A673 (cell line): ENCODE measurements around the gene SSTR5. TPM values are rescaled to one million over a fixed set of nuclear protein-coding genes. Genes with fewer than 3 reads are reported as not detected.

Experiments used
- BruUV-seq: library from RNA; stranded (reverse); fragments of 400-500 nt; replicated peaks from 2 replicates; lab custom pipeline; 2021; lab: Mats Ljungman, UMichigan
- CTCF ChIA-PET: fragments of 300-600 bp; sonication (Branson Sonifier 250); formaldehyde crosslinking; loops from one replicate; lab custom pipeline; 2022; ENCODE audit warnings: antibody characterized with exemption; lab: Charles Lee
- POLR2A ChIA-PET: fragments of 300-600 bp; sonication (Branson Sonifier 250); formaldehyde crosslinking; loops from one replicate; lab custom pipeline; 2022; ENCODE audit warnings: antibody characterized with exemption; ENCODE audit not compliant: low non-redundant PET; lab: Charles Lee
- DNase-seq: peaks from one replicate; pipeline ENCODE4 v3.0.0-alpha.2; 2015; ENCODE audit warnings: low spot score
- H3K27ac ChIP-seq: fragments of 200-600 bp; sonication (generic); 2 replicates; pipeline ENCODE4 v1.5.1; 2016; ENCODE audit warnings: mixed run types, low read depth, mild to moderate bottlenecking, mixed read lengths, antibody characterized with exemption, low read length; ENCODE audit not compliant: poor library complexity, severe bottlenecking
- H3K27me3 ChIP-seq: fragments of 200-600 bp; sonication (generic); replicated peaks from 2 replicates; pipeline ENCODE4 v1.6.1; 2017; ENCODE audit warnings: mixed run types, low read depth, mild to moderate bottlenecking, mixed read lengths, antibody characterized with exemption, low read length; ENCODE audit not compliant: insufficient read depth, poor library complexity
- H3K36me3 ChIP-seq: fragments of 200-600 bp; sonication (generic); 2 replicates; pipeline ENCODE4 v1.6.1; 2016; ENCODE audit warnings: mixed run types, mild to moderate bottlenecking, mixed read lengths, antibody characterized with exemption, low read length; ENCODE audit not compliant: insufficient read depth, poor library complexity, severe bottlenecking
- H3K4me1 ChIP-seq: fragments of 200-600 bp; sonication (generic); 2 replicates; pipeline ENCODE4 v1.6.1; 2017; ENCODE audit warnings: mixed run types, mild to moderate bottlenecking, mixed read lengths, antibody characterized with exemption, low read length; ENCODE audit not compliant: insufficient read depth, poor library complexity, severe bottlenecking
- H3K4me3 ChIP-seq: fragments of 200-600 bp; sonication (generic); 2 replicates; pipeline ENCODE4 v1.5.1; 2016; ENCODE audit warnings: low read depth, mixed run types, mild to moderate bottlenecking, mixed read lengths, low read length; ENCODE audit not compliant: poor library complexity, severe bottlenecking
- H3K9me3 ChIP-seq: fragments of 200-600 bp; sonication (generic); 2 replicates; pipeline ENCODE4 v1.6.1; 2016; ENCODE audit warnings: mixed run types, low read depth, mild to moderate bottlenecking, mixed read lengths, antibody characterized with exemption, low read length; ENCODE audit not compliant: poor library complexity, severe bottlenecking
- CTCF ChIP-seq: fragments of 300-800, 200-600 bp; sonication (generic); conservative IDR thresholded peaks from 2 replicates; pipeline ENCODE4 v1.5.1; 2017; ENCODE audit warnings: low read depth, mild to moderate bottlenecking, antibody characterized with exemption, low read length, moderate library complexity, mixed read lengths
- EZH2 ChIP-seq: fragments of 200-600 bp; sonication (generic); IDR thresholded peaks from 2 replicates; pipeline ENCODE4 v1.6.1; 2017; ENCODE audit warnings: borderline replicate concordance, low read depth, mild to moderate bottlenecking, mixed read lengths, antibody characterized with exemption, low read length; ENCODE audit not compliant: poor library complexity, severe bottlenecking
- intact Hi-C: fragments of 100-400 bp; cut with micrococcal nuclease; formaldehyde crosslinking; loops from one replicate; pipeline ENCODE4 v1.10.0; 2022; ENCODE audit not compliant: unreplicated experiment
- total RNA-seq: library from RNA; stranded (reverse); gene quantifications from 2 replicates; pipeline ENCODE4 v1.2.3, GENCODE V29; 2021

SSTR5 gene
- total RNA-seq, 1 experiment from 2014 or later = not detected

DNA sequence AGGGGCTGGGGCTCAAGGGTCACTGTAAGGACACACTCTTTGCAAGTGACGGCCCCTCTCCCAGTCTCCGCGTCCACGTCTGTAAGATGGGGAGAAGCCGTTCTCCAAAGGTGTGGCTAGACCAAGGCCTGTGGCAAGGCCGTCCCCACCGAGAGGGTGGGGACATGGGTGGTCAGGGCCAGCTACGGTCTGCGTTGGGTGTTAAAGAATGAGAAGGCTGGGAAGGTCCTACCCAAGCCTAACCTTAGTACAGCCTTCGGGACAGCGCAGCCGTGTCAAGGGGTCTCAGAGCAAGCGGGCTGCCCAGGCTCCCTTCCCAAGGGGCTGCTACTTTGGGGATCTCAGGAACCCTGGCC, 21.6 kb downstream of the SSTR5 start:
- no peak for DNase-seq
- no peak overlapping the region for H3K4me3 ChIP-seq
- H3K4me1 ChIP-seq = no peaks in the 10 kb centered on the region
- CTCF ChIA-PET = no interaction called here
- no peaks in the 10 kb centered on the region for H3K9me3 ChIP-seq
- no TSS peak for BruUV-seq
- H3K27ac ChIP-seq = no peak overlapping the region
- TF ChIP-seq CTCF (no peak), EZH2 (no peak)
- H3K36me3 ChIP-seq = no peaks in the 10 kb centered on the region
- no peaks in the 10 kb centered on the region for H3K27me3 ChIP-seq
- intact Hi-C loops = no loop called here
- POLR2A ChIA-PET = no interaction called here

- BruUV-seq = no TSS peak
- intact Hi-C loops = loop anchor here (5.0 kb wide), 2 partner anchors 38 to 283 kb away; no protein-coding TSS in a partner anchor
- Histone ChIP-seq H3K27me3 (no peaks in the 10 kb centered on the region), H3K4me1 (no peaks in the 10 kb centered on the region), H3K27ac (no peak overlapping the region), H3K4me3 (no peak overlapping the region), H3K9me3 (no peaks in the 10 kb centered on the region), H3K36me3 (no peaks in the 10 kb centered on the region)
- POLR2A ChIA-PET = no interaction called here
- CTCF ChIA-PET = no interaction called here
- DNase-seq = no peak
- no peak for TF ChIP-seq EZH2
- TF ChIP-seq CTCF = no peak
Observed at GRCh38 chr16:1094601-1095449, 22.3 kb downstream of the SSTR5 start.

DNA sequence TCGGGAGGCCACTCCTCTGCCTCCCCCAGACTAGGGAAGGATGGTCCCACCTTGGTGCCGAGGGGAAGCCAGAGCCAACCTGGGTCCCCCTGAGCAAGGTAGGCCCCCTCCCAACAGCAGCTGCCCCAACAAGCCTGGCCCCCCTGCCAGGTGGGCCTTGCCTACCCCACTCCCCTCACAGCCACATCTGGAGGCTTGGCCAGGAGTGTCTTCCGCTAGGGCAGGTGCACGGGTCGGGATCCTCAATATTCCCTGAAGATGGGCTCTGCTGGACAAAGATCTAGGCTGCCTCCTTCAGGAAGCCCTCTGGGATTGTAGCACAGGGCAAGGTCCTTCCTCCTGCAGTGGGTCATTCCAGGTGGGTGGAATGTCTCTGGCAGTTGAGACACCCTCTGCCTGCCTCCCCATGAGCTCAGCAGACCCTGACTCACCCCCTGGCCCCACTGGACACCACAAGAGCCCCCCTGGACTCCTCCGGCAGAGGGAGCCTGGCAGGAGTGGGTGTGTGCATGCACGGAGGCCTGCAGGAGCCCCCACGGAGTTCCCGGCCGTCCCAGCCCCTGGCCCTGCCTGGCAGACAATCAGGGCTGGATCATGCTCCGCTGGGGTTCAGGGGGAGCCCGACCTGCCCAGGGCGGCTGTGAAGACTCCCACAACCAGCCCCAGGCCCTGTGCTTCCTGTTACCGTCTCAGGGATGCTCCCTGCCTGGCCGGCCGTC, 23.1 kb downstream of the SSTR5 start:
- Histone ChIP-seq H3K9me3 (no peaks in the 10 kb centered on the region), H3K27me3 (no peaks in the 10 kb centered on the region), H3K36me3 (no peaks in the 10 kb centered on the region), H3K4me1 (no peaks in the 10 kb centered on the region), H3K27ac (no peak overlapping the region), H3K4me3 (no peak overlapping the region)
- ChIA-PET CTCF (no interaction called here), POLR2A (no interaction called here)
- TF ChIP-seq CTCF (no peak), EZH2 (no peak)
- no TSS peak for BruUV-seq
- intact Hi-C loops = loop anchor here (5.0 kb wide), 2 partner anchors 38 to 283 kb away; no protein-coding TSS in a partner anchor
- DNase-seq = no peak
